HEK293 (cell line): ENCODE measurements around the gene SARS2.

ENCODE experiments used
- BCL6B ChIP-seq: fragments of 450-650 bp; formaldehyde crosslinking; IDR thresholded peaks from 2 replicates; pipeline ENCODE4 v1.5.1; 2017; ENCODE audit warnings: missing biosample characterization, missing genetic modification characterization
- KLF1 ChIP-seq: fragments of 450-650 bp; formaldehyde crosslinking; IDR thresholded peaks from 2 replicates; pipeline ENCODE4 v1.5.1; 2016; ENCODE audit warnings: missing biosample characterization, missing genetic modification characterization
- KLF7 ChIP-seq: fragments of 450-650 bp; formaldehyde crosslinking; IDR thresholded peaks from 2 replicates; pipeline ENCODE4 v1.5.1; 2016; ENCODE audit warnings: missing biosample characterization, missing genetic modification characterization, borderline replicate concordance
- WT1 ChIP-seq: fragments of 450-650 bp; formaldehyde crosslinking; IDR thresholded peaks from 2 replicates; pipeline ENCODE4 v1.5.1; 2016; ENCODE audit warnings: missing biosample characterization, missing genetic modification characterization
- YY1 ChIP-seq: fragments of 450-650 bp; formaldehyde crosslinking; IDR thresholded peaks from 2 replicates; pipeline ENCODE4 v1.5.1; 2018; ENCODE audit warnings: missing biosample characterization, missing genetic modification characterization
- ZBTB26 ChIP-seq: fragments of 450-650 bp; formaldehyde crosslinking; optimal IDR thresholded peaks from 2 replicates; pipeline ENCODE3; 2016; ENCODE audit warnings: missing biosample characterization, mild to moderate bottlenecking, missing genetic modification characterization
- ZIC2 ChIP-seq: fragments of 450-650 bp; formaldehyde crosslinking; IDR thresholded peaks from 2 replicates; pipeline ENCODE4 v1.5.1; 2016; ENCODE audit warnings: missing biosample characterization, missing genetic modification characterization
- ZNF10 ChIP-seq: fragments of 450-650 bp; formaldehyde crosslinking; IDR thresholded peaks from 2 replicates; pipeline ENCODE4 v1.5.1; 2017; ENCODE audit warnings: missing biosample characterization, missing genetic modification characterization
- ZNF211 ChIP-seq: fragments of 450-650 bp; formaldehyde crosslinking; IDR thresholded peaks from 2 replicates; pipeline ENCODE4 v1.5.1; 2016; ENCODE audit warnings: low read depth, missing biosample characterization, missing genetic modification characterization
- ZNF302 ChIP-seq: fragments of 450-650 bp; formaldehyde crosslinking; IDR thresholded peaks from 2 replicates; pipeline ENCODE4 v1.5.1; 2016; ENCODE audit warnings: missing biosample characterization, missing genetic modification characterization, low read depth
- ZNF514 ChIP-seq: fragments of 450-650 bp; formaldehyde crosslinking; IDR thresholded peaks from 2 replicates; pipeline ENCODE4 v1.5.1; 2016; ENCODE audit warnings: missing biosample characterization, missing genetic modification characterization
- ZNF529 ChIP-seq: fragments of 450-650 bp; formaldehyde crosslinking; IDR thresholded peaks from 2 replicates; pipeline ENCODE4 v1.5.1; 2017; ENCODE audit warnings: missing genetic modification characterization, missing biosample characterization; ENCODE audit not compliant: insufficient replicate concordance
- ZNF571 ChIP-seq: fragments of 450-650 bp; formaldehyde crosslinking; IDR thresholded peaks from 2 replicates; pipeline ENCODE4 v1.5.0; 2017; ENCODE audit warnings: missing biosample characterization, missing genetic modification characterization
- ZNF664 ChIP-seq: fragments of 450-650 bp; formaldehyde crosslinking; IDR thresholded peaks from 2 replicates; pipeline ENCODE4 v1.5.1; 2016; ENCODE audit warnings: missing biosample characterization, missing genetic modification characterization
- ZNF785 ChIP-seq: fragments of 450-650 bp; formaldehyde crosslinking; IDR thresholded peaks from 2 replicates; pipeline ENCODE4 v1.5.1; 2016; ENCODE audit warnings: missing biosample characterization, missing genetic modification characterization
- ZNF837 ChIP-seq: fragments of 450-650 bp; formaldehyde crosslinking; IDR thresholded peaks from 2 replicates; pipeline ENCODE4 v1.5.1; 2016; ENCODE audit warnings: missing biosample characterization, missing genetic modification characterization
- TF ChIP-seq, protein P1 (sequence below): fragments of 450-650 bp; formaldehyde crosslinking; IDR thresholded peaks from 2 replicates; pipeline ENCODE4 v1.5.1; 2016; ENCODE audit warnings: missing biosample characterization, missing genetic modification characterization
- TF ChIP-seq, protein P2 (sequence below): fragments of 450-650 bp; formaldehyde crosslinking; IDR thresholded peaks from 2 replicates; pipeline ENCODE4 v1.5.1; 2016; ENCODE audit warnings: missing biosample characterization, missing genetic modification characterization
- TF ChIP-seq, protein P3 (sequence below): fragments of 450-650 bp; formaldehyde crosslinking; IDR thresholded peaks from 2 replicates; pipeline ENCODE4 v1.5.1; 2016; ENCODE audit warnings: missing biosample characterization, missing genetic modification characterization, low read depth
- TF ChIP-seq, protein P4 (sequence below): fragments of 450-650 bp; formaldehyde crosslinking; conservative IDR thresholded peaks from 2 replicates; pipeline ENCODE4 v1.5.1; 2016; ENCODE audit warnings: low read depth, missing biosample characterization, missing genetic modification characterization

The SARS2 gene

GRCh38 chr19:38970664-38971532 lies 40.3 kb upstream of the SARS2 start (continued):
- no peak for TF ChIP-seq BCL6B
- no peak; the same call in 1 of the 2 replicates for TF ChIP-seq KLF1 (tag by site-specific recombination)
- peak; percentile 56; the same call in 1 of the 2 replicates for TF ChIP-seq WT1
- TF ChIP-seq, protein P1, sequence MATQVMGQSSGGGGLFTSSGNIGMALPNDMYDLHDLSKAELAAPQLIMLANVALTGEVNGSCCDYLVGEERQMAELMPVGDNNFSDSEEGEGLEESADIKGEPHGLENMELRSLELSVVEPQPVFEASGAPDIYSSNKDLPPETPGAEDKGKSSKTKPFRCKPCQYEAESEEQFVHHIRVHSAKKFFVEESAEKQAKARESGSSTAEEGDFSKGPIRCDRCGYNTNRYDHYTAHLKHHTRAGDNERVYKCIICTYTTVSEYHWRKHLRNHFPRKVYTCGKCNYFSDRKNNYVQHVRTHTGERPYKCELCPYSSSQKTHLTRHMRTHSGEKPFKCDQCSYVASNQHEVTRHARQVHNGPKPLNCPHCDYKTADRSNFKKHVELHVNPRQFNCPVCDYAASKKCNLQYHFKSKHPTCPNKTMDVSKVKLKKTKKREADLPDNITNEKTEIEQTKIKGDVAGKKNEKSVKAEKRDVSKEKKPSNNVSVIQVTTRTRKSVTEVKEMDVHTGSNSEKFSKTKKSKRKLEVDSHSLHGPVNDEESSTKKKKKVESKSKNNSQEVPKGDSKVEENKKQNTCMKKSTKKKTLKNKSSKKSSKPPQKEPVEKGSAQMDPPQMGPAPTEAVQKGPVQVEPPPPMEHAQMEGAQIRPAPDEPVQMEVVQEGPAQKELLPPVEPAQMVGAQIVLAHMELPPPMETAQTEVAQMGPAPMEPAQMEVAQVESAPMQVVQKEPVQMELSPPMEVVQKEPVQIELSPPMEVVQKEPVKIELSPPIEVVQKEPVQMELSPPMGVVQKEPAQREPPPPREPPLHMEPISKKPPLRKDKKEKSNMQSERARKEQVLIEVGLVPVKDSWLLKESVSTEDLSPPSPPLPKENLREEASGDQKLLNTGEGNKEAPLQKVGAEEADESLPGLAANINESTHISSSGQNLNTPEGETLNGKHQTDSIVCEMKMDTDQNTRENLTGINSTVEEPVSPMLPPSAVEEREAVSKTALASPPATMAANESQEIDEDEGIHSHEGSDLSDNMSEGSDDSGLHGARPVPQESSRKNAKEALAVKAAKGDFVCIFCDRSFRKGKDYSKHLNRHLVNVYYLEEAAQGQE (tag by site-specific recombination): no peak
- TF ChIP-seq ZIC2: no peak
- TF ChIP-seq ZNF785: no peak
- TF ChIP-seq ZNF211 (tag by site-specific recombination): no peak
- no peak for TF ChIP-seq ZNF529 (tag by site-specific recombination)
- no peak for TF ChIP-seq ZNF837 (tag by site-specific recombination)
- no peak for TF ChIP-seq ZNF302 (tag by site-specific recombination)
- TF ChIP-seq, protein P2, sequence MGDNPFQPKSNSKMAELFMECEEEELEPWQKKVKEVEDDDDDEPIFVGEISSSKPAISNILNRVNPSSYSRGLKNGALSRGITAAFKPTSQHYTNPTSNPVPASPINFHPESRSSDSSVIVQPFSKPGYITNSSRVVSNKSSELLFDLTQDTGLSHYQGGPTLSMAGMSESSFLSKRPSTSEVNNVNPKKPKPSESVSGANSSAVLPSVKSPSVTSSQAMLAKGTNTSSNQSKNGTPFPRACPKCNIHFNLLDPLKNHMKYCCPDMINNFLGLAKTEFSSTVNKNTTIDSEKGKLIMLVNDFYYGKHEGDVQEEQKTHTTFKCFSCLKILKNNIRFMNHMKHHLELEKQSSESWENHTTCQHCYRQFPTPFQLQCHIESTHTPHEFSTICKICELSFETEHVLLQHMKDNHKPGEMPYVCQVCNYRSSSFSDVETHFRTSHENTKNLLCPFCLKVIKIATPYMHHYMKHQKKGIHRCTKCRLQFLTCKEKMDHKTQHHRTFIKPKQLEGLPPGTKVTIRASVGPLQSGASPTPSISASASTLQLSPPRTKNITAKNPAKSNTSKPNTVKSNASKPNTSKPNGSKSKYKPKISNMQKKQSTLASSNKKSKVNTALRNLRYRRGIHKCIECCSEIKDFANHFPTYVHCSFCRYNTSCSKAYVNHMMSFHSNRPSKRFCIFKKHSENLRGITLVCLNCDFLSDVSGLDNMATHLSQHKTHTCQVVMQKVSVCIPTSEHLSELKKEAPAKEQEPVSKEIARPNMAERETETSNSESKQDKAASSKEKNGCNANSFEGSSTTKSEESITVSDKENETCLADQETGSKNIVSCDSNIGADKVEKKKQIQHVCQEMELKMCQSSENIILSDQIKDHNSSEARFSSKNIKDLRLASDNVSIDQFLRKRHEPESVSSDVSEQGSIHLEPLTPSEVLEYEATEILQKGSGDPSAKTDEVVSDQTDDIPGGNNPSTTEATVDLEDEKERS (tag by site-specific recombination): no peak
- TF ChIP-seq YY1: no peak
- TF ChIP-seq, protein P3, sequence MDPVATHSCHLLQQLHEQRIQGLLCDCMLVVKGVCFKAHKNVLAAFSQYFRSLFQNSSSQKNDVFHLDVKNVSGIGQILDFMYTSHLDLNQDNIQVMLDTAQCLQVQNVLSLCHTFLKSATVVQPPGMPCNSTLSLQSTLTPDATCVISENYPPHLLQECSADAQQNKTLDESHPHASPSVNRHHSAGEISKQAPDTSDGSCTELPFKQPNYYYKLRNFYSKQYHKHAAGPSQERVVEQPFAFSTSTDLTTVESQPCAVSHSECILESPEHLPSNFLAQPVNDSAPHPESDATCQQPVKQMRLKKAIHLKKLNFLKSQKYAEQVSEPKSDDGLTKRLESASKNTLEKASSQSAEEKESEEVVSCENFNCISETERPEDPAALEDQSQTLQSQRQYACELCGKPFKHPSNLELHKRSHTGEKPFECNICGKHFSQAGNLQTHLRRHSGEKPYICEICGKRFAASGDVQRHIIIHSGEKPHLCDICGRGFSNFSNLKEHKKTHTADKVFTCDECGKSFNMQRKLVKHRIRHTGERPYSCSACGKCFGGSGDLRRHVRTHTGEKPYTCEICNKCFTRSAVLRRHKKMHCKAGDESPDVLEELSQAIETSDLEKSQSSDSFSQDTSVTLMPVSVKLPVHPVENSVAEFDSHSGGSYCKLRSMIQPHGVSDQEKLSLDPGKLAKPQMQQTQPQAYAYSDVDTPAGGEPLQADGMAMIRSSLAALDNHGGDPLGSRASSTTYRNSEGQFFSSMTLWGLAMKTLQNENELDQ (tag by site-specific recombination): no peak
- TF ChIP-seq KLF7 (tag by site-specific recombination): no peak
- TF ChIP-seq ZNF514: no peak
- no peak for TF ChIP-seq ZNF10 (tag by site-specific recombination)
- no peak for TF ChIP-seq ZNF664 (tag by site-specific recombination)
- TF ChIP-seq, protein P4, sequence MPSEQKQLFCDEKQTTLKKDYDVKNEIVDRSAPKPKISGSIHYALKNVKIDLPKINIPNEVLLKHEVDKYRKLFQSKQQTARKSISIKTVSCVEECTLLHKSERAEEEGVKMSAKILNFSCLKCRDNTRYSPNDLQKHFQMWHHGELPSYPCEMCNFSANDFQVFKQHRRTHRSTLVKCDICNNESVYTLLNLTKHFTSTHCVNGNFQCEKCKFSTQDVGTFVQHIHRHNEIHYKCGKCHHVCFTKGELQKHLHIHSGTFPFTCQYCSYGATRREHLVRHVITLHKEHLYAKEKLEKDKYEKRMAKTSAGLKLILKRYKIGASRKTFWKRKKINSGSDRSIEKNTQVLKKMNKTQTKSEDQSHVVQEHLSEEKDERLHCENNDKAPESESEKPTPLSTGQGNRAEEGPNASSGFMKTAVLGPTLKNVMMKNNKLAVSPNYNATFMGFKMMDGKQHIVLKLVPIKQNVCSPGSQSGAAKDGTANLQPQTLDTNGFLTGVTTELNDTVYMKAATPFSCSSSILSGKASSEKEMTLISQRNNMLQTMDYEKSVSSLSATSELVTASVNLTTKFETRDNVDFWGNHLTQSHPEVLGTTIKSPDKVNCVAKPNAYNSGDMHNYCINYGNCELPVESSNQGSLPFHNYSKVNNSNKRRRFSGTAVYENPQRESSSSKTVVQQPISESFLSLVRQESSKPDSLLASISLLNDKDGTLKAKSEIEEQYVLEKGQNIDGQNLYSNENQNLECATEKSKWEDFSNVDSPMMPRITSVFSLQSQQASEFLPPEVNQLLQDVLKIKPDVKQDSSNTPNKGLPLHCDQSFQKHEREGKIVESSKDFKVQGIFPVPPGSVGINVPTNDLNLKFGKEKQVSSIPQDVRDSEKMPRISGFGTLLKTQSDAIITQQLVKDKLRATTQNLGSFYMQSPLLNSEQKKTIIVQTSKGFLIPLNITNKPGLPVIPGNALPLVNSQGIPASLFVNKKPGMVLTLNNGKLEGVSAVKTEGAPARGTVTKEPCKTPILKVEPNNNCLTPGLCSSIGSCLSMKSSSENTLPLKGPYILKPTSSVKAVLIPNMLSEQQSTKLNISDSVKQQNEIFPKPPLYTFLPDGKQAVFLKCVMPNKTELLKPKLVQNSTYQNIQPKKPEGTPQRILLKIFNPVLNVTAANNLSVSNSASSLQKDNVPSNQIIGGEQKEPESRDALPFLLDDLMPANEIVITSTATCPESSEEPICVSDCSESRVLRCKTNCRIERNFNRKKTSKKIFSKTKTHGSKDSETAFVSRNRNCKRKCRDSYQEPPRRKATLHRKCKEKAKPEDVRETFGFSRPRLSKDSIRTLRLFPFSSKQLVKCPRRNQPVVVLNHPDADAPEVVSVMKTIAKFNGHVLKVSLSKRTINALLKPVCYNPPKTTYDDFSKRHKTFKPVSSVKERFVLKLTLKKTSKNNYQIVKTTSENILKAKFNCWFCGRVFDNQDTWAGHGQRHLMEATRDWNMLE: no peak
- TF ChIP-seq ZNF571 (tag by site-specific recombination): no peak
- TF ChIP-seq ZBTB26 (tag by site-specific recombination): no peak
